Renal cortex interstitium (tissue), 15 donors: ENCODE data around the gene NIPSNAP3A. TPM values are rescaled to one million over a fixed set of nuclear protein-coding genes. Genes with fewer than 3 reads are reported as not detected.
"Not testable (repeated sequence)": the region's sequence is repeated elsewhere in the genome, so short reads cannot be mapped to it uniquely, and the experiment has no call there.

ENCODE experiments used
- DNase-seq, 11 donors: peaks; one replicate each; pipeline ENCODE4 v3.0.0-alpha.2; 2013; ENCODE audit warnings: low read depth in 9 of 11, low spot score in 4 of 11; ENCODE audit errors: extremely low read depth in 1 of 11
- long read RNA-seq, 16 experiments: transcript quantifications; one replicate each; lab custom pipeline, GENCODE V29; 2026
- polyA plus RNA-seq, 3 donors: library from polyadenylated mRNA; unstranded; fragments of 120-200 nt; gene quantifications; one replicate each; pipeline ENCODE4 v1.2.1, GENCODE V29; 2013; ENCODE audit not compliant: insufficient read length in 3 of 3

The NIPSNAP3A gene
- 10 to 100 TPM; 46.8 to 60.2 (median 48.4) TPM for polyA plus RNA-seq
- long read RNA-seq, donor 1, transcript NIPSNAP3A-201 (6 exons, 1,633 nt) = major isoform, 19 of 35 reads
- long read RNA-seq, donor 1, partial matches to known transcripts = 16 of 35 reads
- long read RNA-seq, donor 1, other reads (novel, unspliced or antisense) = 0 of 35 reads
- long read RNA-seq, donor 2, transcript NIPSNAP3A-201 (6 exons, 1,633 nt) = major isoform, 16 of 30 reads
- long read RNA-seq, donor 2, partial matches to known transcripts = 14 of 30 reads
- long read RNA-seq, donor 2, other reads (novel, unspliced or antisense) = 0 of 30 reads
- long read RNA-seq, donor 3, transcript NIPSNAP3A-201 (6 exons, 1,633 nt) = major isoform, 38 of 86 reads
- long read RNA-seq, donor 3, partial matches to known transcripts = 48 of 86 reads
- long read RNA-seq, donor 3, other reads (novel, unspliced or antisense) = 0 of 86 reads
- long read RNA-seq, donor 4, transcript NIPSNAP3A-201 (6 exons, 1,633 nt) = major isoform, 17 of 47 reads
- long read RNA-seq, donor 4, partial matches to known transcripts = 30 of 47 reads
- long read RNA-seq, donor 4, other reads (novel, unspliced or antisense) = 0 of 47 reads
- long read RNA-seq, donor 5 = 0 reads
- long read RNA-seq, donor 6, transcript NIPSNAP3A-201 (6 exons, 1,633 nt) = major isoform, 19 of 38 reads
- long read RNA-seq, donor 6, partial matches to known transcripts = 19 of 38 reads
- long read RNA-seq, donor 6, other reads (novel, unspliced or antisense) = 0 of 38 reads
- long read RNA-seq, donor 7, transcript NIPSNAP3A-201 (6 exons, 1,633 nt) = major isoform, 27 of 52 reads
- long read RNA-seq, donor 7, partial matches to known transcripts = 24 of 52 reads
- long read RNA-seq, donor 7, other reads (novel, unspliced or antisense) = 0 of 52 reads
- long read RNA-seq, donor 8, transcript NIPSNAP3A-201 (6 exons, 1,633 nt) = major isoform, 21 of 61 reads
- long read RNA-seq, donor 8, partial matches to known transcripts = 40 of 61 reads
- long read RNA-seq, donor 8, other reads (novel, unspliced or antisense) = 0 of 61 reads
- long read RNA-seq, donor 9, transcript NIPSNAP3A-201 (6 exons, 1,633 nt) = major isoform, 27 of 44 reads
- long read RNA-seq, donor 9, partial matches to known transcripts = 17 of 44 reads
- long read RNA-seq, donor 9, other reads (novel, unspliced or antisense) = 0 of 44 reads
- long read RNA-seq, donor 10, transcript NIPSNAP3A-201 (6 exons, 1,633 nt) = major isoform, 24 of 56 reads
- long read RNA-seq, donor 10, partial matches to known transcripts = 32 of 56 reads
- long read RNA-seq, donor 10, other reads (novel, unspliced or antisense) = 0 of 56 reads
- long read RNA-seq, donor 11, transcript NIPSNAP3A-201 (6 exons, 1,633 nt) = major isoform, 19 of 35 reads
- long read RNA-seq, donor 11, partial matches to known transcripts = 16 of 35 reads
- long read RNA-seq, donor 11, other reads (novel, unspliced or antisense) = 0 of 35 reads
- long read RNA-seq, donor 12, transcript NIPSNAP3A-201 (6 exons, 1,633 nt) = major isoform, 9 of 18 reads
- long read RNA-seq, donor 12, partial matches to known transcripts = 9 of 18 reads
- long read RNA-seq, donor 12, other reads (novel, unspliced or antisense) = 0 of 18 reads
- long read RNA-seq, donor 13 = 0 reads
- long read RNA-seq, donor 14, transcript NIPSNAP3A-201 (6 exons, 1,633 nt) = major isoform, 28 of 60 reads
- long read RNA-seq, donor 14, partial matches to known transcripts = 32 of 60 reads
- long read RNA-seq, donor 14, other reads (novel, unspliced or antisense) = 0 of 60 reads
- long read RNA-seq, donor 15, transcript NIPSNAP3A-201 (6 exons, 1,633 nt) = major isoform, 9 of 26 reads
- long read RNA-seq, donor 15, partial matches to known transcripts = 17 of 26 reads
- long read RNA-seq, donor 15, other reads (novel, unspliced or antisense) = 0 of 26 reads
- long read RNA-seq, donor 16, transcript NIPSNAP3A-201 (6 exons, 1,633 nt) = major isoform, 55 of 150 reads
- long read RNA-seq, donor 16, partial matches to known transcripts = 95 of 150 reads
- long read RNA-seq, donor 16, other reads (novel, unspliced or antisense) = 0 of 150 reads

DNA sequence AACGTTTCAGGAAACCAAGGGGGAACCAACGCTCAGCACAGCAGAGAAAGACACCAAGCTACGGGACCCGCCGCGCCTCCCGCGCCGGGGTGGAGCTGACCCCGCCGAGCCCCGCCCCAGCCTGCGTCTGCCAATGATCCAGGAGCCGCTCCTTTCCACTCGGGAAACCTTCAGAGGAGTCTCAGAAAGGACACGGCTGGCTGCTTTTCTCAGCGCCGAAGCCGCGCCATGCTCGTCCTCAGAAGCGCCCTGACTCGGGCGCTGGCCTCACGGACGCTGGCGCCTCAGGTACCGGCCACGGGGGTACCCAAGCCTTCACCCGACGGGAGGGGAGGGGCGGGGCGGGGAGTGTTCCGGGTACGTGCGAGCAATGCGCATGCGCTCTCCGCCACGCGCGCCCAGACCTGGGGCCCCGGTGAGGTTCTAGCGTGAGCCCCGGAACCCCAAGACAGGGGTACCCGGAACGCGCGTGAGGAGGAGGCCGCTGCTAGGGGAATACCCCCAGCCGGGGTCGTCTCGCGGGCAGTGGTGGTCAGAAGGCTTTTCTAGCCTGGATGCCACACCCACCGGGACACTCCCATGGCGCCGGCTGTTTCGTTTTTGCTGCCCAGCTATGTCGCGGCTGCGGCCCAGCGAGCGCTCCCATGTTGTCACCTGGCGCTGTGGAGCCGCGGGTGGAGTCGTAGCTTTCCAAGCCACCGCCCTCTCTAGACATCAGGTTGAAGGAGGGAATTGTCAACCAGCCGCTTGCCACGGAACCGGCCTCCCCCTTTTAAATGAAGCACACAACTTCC lies at the start of gene NIPSNAP3A:
Gene NIPSNAP3A, plus strand, starts transcription at position 119 of the 794 bp plus-strand sequence. Its CDS starts 110 bp downstream, at position 229.
- peak; percentile 53 to 85 (median 74) for DNase-seq

DNA sequence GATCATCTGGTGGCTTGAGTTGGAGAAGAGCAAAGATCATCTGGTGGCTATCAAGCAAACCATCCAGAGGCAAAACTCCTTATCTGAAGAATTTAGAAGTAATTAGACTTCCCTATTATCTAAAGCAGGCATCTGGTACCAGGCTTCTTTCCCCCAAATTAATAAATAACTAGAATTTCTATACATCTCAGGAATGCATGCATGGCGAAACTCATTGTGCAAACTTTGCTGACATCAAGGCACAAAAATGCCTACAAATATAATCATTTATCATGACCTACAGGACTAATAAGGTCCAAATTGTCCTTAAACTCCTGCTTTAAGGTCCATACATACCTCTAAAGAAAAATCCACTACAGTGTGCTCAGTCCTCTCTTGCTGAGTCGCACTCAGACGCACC lies 47.2 kb upstream of the NIPSNAP3A start:
- no peak for DNase-seq

DNA sequence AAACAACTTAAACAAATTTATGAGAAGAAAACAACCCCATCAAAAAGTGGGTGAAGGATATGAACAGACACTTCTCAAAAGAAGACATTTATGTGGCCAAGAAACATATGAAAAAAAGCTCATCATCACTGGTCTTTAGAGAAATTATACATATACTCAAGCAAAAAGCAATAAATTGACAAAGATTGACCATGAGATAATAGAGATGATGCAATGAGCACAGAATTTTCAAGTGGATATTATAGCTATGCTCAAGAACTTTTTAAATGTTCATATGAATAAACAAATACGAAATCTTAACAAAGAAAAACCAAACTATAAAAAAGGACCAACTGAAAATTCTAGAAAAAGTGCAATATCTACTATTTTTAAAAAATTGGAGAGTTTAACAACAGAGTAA lies 38.7 kb upstream of the NIPSNAP3A start:
- not testable (repeated sequence) for DNase-seq

DNA sequence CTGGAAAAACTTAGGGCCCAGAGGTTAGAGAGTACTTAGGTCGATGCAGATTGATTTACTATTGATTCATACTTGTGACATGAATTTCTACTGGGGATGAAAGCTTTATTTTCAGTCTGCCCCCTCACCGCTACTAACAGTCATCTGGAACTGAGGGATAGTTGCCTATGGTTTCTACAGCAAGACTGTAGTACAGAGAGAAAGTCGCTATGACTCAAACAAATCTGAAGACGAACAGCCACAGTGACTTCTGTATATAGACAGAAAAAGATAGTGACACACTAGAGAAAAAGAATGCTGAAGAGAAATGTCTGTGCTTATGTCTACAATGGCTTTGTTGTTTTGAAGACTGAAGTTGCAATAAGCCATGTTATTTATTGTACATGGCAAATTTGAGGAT lies 35.9 kb upstream of the NIPSNAP3A start:
- DNase-seq = no peak

DNA sequence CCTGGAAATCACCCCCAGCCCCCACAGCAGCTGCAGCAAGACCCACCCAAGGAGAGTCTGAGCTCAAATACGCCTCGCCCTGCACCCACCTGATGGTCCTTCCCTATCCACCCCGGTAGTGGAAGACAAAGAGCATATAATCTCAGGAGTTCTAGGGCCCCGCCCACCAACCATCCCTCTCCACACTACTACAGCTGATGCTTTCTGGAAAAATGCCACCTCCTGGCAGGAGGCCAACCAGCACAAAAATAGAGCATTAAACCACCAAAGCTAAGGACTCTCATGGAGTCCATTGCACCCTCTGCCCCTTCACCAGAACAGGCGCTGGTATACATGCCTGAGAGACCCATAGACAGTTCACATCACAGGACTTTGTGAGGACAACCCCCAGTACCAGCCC lies 22.5 kb upstream of the NIPSNAP3A start:
- no peak for DNase-seq

DNA sequence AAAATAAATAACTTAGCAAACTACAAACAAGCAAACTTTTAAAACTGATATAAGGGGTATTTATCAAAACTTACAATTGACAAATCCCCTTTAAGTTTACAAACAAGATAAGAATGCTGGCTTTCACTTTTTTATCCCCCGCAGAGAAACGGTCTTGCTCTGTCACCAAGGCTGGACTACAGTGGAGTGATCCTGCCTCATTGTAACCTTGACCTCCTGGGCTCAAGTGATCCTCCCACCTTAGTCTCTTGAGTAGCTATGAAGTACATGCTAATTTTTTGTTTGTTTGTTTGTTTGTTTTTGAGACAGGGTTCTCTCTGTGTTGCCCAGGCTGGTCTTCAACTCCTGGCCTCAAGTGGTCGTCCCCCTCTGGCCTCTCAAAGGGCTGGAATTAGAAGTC lies 9.0 kb upstream of the NIPSNAP3A start:
- DNase-seq = no peak

DNA sequence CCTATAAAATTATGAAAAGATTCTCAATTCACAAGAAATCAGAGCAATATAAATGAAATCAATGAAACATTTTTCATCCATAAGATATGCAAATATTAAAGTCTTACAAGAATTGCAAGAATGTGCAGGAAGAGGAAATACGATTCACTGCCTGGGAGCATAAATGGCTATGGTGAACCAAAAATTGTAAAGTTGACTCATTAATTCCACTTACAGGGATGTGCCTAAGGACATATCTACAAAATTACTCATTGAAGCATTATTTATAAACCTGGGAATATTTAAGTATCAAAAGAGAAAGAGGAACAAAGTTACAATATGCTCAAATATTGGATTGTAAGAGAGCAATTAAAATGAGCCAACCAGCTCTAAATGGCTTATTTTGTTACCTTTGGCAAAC lies 6.9 kb upstream of the NIPSNAP3A start:
- no peak for DNase-seq

DNA sequence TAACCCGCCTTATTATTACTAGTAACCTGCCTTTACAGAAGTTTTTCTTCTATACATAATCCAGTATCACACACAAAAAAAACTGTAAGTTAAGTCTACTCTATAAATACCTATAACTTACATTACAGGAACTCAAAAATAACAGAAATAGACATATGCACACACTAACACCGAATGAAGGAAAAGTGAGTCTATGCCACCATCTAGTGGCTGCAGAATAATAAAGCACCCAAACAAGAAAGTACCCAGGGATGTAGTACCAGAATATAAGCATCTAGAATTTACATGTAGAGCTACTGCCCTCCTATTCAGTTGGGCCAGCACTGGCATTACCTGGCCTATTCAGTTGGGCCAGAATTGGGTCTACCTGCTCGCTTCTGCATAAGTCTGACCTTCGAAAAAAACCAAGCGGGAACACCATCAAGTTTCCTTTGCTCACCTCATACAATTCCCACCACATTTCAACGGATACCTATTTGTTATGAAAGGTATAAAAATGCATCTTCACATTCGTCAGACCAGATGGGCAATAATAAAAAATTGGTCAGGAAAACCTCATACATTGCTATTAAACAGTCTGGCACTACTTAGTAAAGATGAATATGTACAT lies 4.0 kb upstream of the NIPSNAP3A start:
- DNase-seq = peak in 8 of 11 donors; percentile 40 to 66 (median 55)

DNA sequence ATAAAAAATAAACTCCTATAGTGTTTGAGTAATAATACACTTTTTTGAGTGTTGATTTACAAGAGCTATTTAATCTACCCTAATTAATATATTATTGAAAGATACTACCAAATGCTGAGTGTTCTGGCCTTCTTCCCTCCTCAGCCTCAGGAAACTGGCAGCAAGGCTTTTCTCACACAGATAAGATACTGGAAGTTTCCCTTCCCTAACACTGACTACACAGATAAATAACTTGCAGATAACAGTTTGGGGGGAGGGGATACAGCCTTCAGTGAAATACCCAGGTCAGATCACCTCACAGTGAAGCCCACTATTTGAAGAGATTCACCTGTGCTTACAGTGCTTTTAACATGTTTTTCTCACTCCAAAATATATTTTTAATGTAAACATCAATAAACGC lies 1.6 kb upstream of the NIPSNAP3A start:
- DNase-seq = no peak

DNA sequence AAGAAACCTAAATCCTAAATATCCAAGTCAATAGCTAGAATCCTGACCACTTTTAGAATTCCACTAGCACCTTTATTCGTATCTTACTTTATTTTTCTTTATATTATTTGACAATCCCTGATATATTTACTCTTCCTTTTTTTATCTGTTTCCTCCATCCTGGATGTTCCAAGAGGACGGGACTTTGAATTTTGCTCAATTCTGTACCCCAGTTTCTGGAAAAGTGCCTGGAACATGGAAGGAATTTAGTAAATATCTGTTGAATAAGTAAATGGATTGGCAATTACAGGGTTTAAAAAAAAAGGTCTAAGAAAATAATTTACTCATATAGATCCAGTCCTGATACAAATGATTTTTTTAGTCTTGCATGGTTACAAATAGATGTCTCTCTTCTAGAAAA lies 1.2 kb upstream of the NIPSNAP3A start:
- DNase-seq = no peak

DNA sequence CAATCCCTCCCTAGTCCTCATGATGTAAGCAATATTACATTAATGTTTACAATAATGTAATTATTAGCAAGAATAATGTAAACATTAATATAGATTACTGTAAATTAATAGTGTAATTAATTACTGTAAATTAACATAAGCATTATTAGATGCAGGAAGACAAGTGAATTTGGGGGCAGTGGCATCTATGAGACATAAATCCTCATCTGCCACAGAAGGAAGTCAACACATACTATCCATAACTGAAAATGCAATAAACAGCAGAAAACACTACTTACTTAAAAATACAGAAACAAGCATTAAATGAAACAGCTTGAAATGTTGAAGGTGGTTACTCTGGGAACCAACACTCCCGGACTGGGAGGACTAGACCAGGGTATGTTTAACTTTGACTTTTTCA lies 685 bp upstream of the NIPSNAP3A start:
- DNase-seq = peak in 3 of 11 donors; percentile 11 to 25 (median 21)

DNA sequence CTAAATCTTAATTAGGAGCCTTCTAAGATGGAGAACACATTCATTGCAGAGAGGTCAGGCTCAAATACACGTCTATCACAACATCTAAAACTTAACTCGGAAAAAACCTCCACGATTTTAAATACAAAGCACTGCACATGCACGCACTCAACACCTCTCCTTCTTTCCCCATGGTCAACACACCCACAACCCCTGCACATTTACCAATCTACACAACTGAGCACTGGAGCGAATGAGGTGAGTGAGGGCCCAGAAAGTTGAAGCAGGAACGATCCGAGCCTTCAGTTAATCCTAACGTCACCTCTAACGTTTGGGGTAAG lies 278 bp upstream of the NIPSNAP3A start:
- DNase-seq = peak in 1 of 11 donors; percentile 55

DNA sequence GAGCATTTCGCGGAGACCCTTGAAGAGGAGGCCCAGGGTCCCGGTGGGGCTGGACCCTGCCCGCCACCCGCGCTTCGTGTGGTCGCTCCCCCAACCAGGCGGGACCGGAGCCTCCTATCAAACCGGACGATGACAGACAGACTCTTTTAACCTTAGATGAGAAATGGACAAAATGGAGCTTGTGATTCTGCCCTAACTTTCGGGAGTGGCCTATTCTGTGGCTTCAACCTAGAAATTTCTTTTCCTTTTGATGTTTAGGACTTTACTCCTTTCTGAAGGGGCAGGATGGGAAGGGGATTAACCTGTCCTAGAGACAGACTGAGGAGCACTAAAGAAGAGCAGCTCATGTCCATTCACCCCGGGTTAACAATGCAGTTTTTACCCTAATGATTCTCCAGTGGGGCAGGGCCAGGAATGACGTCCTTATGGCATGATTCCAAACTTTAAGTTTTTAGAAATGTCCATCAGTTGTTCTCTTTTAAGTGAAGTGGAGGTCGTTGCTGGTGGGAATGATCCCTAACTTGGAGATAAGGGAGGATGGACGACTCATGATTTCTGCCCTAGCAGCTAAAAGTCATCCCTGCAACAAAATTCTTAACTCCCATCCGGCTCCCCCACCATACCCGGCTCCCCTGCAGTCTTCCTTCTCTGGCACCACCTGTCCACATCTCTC lies 1.0 kb downstream of the NIPSNAP3A start:
- DNase-seq = peak in 7 of 11 donors; percentile 9 to 36 (median 27)

DNA sequence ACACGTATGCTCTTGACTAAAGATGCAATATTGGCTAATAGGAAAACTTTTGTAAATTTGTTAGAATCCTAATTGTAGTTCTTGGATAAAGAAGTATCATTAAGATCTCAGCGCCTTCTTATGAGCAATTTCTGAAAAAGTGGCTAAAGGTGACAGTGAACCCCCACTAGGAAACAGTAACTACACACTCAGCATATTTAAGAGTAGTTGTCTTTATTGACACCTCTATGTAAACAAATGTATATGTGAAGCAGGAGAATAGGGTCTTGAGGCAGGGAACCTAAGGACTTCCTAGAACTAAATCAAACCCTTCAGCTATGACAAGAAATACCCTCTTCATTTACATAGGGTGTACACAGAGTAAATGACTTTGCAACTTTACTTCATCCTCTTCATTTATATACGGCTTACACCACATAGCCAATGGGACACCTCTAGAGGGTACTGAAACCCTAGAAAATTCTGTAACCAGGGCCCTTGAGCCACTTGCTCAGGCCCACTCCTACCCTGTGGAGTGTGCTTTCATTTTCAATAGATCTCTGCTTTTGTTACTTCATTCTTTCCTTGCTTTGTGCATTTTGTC lies 2.8 kb downstream of the NIPSNAP3A start:
- DNase-seq = no peak

DNA sequence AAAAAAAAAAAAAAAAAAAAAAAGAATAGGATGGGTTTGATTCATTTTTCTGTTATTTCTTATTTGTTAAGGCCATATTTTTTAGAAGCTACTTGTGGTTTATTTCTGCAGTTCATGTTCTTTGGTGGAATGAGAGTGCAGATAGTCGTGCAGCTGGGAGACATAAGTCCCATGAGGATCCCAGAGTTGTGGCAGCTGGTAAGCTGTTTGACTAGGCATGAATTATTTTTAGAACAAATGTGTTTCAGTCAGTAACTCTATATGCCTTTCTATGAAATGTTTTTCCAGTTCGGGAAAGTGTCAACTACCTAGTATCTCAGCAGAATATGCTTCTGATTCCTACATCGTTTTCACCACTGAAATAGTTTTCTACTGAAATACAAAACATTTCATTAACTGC lies 11.5 kb downstream of the NIPSNAP3A start:
- no peak for DNase-seq

DNA sequence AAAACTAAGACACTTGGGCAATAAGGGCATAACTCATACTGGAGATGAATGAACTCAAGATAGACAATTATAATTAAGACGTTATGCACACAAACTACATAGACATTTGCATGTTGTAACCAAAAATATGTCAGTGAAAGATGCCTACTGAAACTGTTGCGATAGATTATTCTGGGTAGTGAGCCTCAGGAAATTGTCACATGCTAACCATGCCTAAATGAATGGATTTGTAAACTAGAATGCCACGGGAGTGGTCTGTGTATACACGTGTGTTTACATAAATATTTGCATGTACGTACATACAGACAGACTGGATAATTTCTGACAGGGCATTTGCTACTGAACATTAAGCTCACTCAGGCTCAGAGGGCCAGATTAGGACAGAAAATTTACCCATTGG lies 17.7 kb downstream of the NIPSNAP3A start:
- DNase-seq = no peak
